HepG2 (cell line): ENCODE data around the gene GRHL1. TPM values are rescaled to one million over a fixed set of nuclear protein-coding genes. Genes with fewer than 3 reads are reported as not detected.

Experiments
- AGO1 ChIP-seq: fragments of 200-400 bp; formaldehyde crosslinking; IDR thresholded peaks from 2 replicates; pipeline ENCODE4 v1.6.1; 2017; ENCODE audit warnings: mild to moderate bottlenecking, low read depth, low read length, moderate library complexity; ENCODE audit not compliant: poor library complexity, severe bottlenecking
- ARID2 ChIP-seq: sonication (generic); formaldehyde crosslinking; IDR thresholded peaks from 2 replicates; pipeline ENCODE4 v1.8.1; 2022; ENCODE audit warnings: mild to moderate bottlenecking, missing genetic modification reagents, borderline replicate concordance
- HMG20A ChIP-seq: IDR thresholded peaks from 2 replicates; pipeline ENCODE4 v1.6.1; 2016; ENCODE audit warnings: borderline replicate concordance
- ZKSCAN8 ChIP-seq: IDR thresholded peaks from 2 replicates; pipeline ENCODE4 v1.6.1; 2016; ENCODE audit warnings: borderline replicate concordance, missing genetic modification reagents, missing compliant biosample characterization
- ZNF225 ChIP-seq: sonication (generic); formaldehyde crosslinking; IDR thresholded peaks from 2 replicates; pipeline ENCODE4 v1.4.0; 2020; ENCODE audit warnings: mild to moderate bottlenecking, missing genetic modification reagents
- ZNF253 ChIP-seq: sonication (generic); formaldehyde crosslinking; IDR thresholded peaks from 2 replicates; pipeline ENCODE4 v1.8.0; 2022; ENCODE audit warnings: mild to moderate bottlenecking, missing genetic modification reagents, borderline replicate concordance
- ZNF331 ChIP-seq: sonication (generic); formaldehyde crosslinking; IDR thresholded peaks from 2 replicates; pipeline ENCODE4 v1.4.0; 2020; ENCODE audit warnings: missing genetic modification reagents
- ZNF431 ChIP-seq: sonication (generic); formaldehyde crosslinking; IDR thresholded peaks from 2 replicates; pipeline ENCODE4 v1.9.0; 2022; ENCODE audit warnings: missing genetic modification reagents, low read depth, mild to moderate bottlenecking, borderline replicate concordance
- polyA plus RNA-seq, 8 experiments: library from polyadenylated mRNA; depleted of rRNA in 3 of 8; stranded (reverse) in 7 of 8; unstranded in 1 of 8; fragments of >200 nt; fragmentation: Illumina TruSeq in 4 of 8; extraction: Trizol in 4 of 8; gene quantifications; 2 replicates each; pipeline versions ENCODE4 v1.2.1 to v1.2.3, GENCODE V29; 2011 to 2016; ENCODE audit warnings: low read depth in 4 of 8, missing spikeins in 1 of 8, mixed read lengths in 1 of 8; ENCODE audit not compliant: insufficient read depth in 1 of 8
- total RNA-seq, 5 experiments: library from RNA; depleted of rRNA; stranded (reverse); fragments of >200 nt; fragmentation: Illumina TruSeq; extraction: Trizol; gene quantifications; 2 replicates each; pipeline ENCODE4 v1.2.3, GENCODE V29; 2016; ENCODE audit warnings: low read depth in 1 of 5
- TF ChIP-seq, protein P1 (sequence below), 2 experiments: sonication (generic) in 1 of 2; formaldehyde crosslinking in 1 of 2; IDR thresholded peaks; 2 replicates each; pipeline versions ENCODE4 v1.5.1 to v1.6.1; 2011 to 2020; ENCODE audit warnings: borderline replicate concordance in 1 of 2, low read depth in 1 of 2, low read length in 1 of 2, mild to moderate bottlenecking in 1 of 2, missing genetic modification reagents in 1 of 2, moderate library complexity in 1 of 2
- TF ChIP-seq, protein P2 (sequence below): IDR thresholded peaks from 2 replicates; pipeline ENCODE4 v1.6.1; 2018; ENCODE audit warnings: missing genetic modification reagents, mild to moderate bottlenecking, missing compliant biosample characterization
- TF ChIP-seq, protein P3 (sequence below), 2 experiments: fragments of 450-650 bp in 1 of 2; sonication (generic) in 1 of 2; formaldehyde crosslinking; IDR thresholded peaks; 2 replicates each; pipeline versions ENCODE4 v1.5.0 to v1.8.0; 2020 to 2022; ENCODE audit warnings: mild to moderate bottlenecking in 1 of 2, missing genetic modification reagents in 1 of 2
- TF ChIP-seq, protein P4 (sequence below): sonication (generic); formaldehyde crosslinking; IDR thresholded peaks from 2 replicates; pipeline ENCODE4 v1.5.1; 2020; ENCODE audit warnings: mild to moderate bottlenecking, missing genetic modification reagents, borderline replicate concordance

GRHL1 gene
- total and polyA plus RNA-seq, 2 of the 13 experiments (the other 11 are each of a cell fraction or from before 2014, with no cell fraction given) = 9.3 to 12.0 TPM

DNA sequence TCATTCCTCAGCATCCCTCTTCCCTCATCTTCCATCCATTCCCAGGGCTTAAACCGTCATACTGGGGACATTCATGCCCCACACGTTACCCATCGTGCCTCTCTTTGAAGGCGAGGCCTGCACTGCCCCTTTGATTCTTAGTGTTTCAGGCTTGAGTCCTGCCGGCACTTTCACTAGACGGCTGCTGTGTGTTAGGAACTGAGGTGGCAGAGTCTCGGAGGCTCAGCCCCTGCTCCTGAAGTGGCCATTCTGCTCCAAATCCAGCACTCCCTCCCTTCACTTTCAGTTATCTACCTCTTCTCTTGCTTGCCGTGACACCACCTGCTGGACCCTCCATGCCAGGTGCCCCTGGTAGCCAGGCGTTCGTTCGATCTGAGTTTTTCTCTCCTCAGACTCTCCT is 43.0 kb downstream of the GRHL1 start (continued):
- TF ChIP-seq, protein P1, sequence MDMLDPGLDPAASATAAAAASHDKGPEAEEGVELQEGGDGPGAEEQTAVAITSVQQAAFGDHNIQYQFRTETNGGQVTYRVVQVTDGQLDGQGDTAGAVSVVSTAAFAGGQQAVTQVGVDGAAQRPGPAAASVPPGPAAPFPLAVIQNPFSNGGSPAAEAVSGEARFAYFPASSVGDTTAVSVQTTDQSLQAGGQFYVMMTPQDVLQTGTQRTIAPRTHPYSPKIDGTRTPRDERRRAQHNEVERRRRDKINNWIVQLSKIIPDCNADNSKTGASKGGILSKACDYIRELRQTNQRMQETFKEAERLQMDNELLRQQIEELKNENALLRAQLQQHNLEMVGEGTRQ (IDR thresholded peaks at IDR 0.05; ENCODE audit: low read depth, low read length) = no peak
- TF ChIP-seq, protein P1 (CRISPR knock-in tag; IDR thresholded peaks at IDR 0.05; ENCODE audit: borderline replicate concordance) = no peak
- TF ChIP-seq, protein P2, sequence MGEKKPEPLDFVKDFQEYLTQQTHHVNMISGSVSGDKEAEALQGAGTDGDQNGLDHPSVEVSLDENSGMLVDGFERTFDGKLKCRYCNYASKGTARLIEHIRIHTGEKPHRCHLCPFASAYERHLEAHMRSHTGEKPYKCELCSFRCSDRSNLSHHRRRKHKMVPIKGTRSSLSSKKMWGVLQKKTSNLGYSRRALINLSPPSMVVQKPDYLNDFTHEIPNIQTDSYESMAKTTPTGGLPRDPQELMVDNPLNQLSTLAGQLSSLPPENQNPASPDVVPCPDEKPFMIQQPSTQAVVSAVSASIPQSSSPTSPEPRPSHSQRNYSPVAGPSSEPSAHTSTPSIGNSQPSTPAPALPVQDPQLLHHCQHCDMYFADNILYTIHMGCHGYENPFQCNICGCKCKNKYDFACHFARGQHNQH (CRISPR knock-in tag) = no peak
- TF ChIP-seq ZNF253 (CRISPR knock-in tag) (no peak), ZKSCAN8 (CRISPR knock-in tag) (no peak), HMG20A (CRISPR knock-in tag) (no peak), ZNF225 (CRISPR knock-in tag) (no peak), ZNF431 (no peak), ZNF331 (no peak), ARID2 (CRISPR knock-in tag) (no peak), AGO1 (no peak)
- TF ChIP-seq, protein P3, sequence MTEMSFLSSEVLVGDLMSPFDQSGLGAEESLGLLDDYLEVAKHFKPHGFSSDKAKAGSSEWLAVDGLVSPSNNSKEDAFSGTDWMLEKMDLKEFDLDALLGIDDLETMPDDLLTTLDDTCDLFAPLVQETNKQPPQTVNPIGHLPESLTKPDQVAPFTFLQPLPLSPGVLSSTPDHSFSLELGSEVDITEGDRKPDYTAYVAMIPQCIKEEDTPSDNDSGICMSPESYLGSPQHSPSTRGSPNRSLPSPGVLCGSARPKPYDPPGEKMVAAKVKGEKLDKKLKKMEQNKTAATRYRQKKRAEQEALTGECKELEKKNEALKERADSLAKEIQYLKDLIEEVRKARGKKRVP (CRISPR knock-in tag; IDR thresholded peaks at IDR 0.05) = no peak
- TF ChIP-seq, protein P4, sequence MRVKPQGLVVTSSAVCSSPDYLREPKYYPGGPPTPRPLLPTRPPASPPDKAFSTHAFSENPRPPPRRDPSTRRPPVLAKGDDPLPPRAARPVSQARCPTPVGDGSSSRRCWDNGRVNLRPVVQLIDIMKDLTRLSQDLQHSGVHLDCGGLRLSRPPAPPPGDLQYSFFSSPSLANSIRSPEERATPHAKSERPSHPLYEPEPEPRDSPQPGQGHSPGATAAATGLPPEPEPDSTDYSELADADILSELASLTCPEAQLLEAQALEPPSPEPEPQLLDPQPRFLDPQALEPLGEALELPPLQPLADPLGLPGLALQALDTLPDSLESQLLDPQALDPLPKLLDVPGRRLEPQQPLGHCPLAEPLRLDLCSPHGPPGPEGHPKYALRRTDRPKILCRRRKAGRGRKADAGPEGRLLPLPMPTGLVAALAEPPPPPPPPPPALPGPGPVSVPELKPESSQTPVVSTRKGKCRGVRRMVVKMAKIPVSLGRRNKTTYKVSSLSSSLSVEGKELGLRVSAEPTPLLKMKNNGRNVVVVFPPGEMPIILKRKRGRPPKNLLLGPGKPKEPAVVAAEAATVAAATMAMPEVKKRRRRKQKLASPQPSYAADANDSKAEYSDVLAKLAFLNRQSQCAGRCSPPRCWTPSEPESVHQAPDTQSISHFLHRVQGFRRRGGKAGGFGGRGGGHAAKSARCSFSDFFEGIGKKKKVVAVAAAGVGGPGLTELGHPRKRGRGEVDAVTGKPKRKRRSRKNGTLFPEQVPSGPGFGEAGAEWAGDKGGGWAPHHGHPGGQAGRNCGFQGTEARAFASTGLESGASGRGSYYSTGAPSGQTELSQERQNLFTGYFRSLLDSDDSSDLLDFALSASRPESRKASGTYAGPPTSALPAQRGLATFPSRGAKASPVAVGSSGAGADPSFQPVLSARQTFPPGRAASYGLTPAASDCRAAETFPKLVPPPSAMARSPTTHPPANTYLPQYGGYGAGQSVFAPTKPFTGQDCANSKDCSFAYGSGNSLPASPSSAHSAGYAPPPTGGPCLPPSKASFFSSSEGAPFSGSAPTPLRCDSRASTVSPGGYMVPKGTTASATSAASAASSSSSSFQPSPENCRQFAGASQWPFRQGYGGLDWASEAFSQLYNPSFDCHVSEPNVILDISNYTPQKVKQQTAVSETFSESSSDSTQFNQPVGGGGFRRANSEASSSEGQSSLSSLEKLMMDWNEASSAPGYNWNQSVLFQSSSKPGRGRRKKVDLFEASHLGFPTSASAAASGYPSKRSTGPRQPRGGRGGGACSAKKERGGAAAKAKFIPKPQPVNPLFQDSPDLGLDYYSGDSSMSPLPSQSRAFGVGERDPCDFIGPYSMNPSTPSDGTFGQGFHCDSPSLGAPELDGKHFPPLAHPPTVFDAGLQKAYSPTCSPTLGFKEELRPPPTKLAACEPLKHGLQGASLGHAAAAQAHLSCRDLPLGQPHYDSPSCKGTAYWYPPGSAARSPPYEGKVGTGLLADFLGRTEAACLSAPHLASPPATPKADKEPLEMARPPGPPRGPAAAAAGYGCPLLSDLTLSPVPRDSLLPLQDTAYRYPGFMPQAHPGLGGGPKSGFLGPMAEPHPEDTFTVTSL = no peak
